A204.1 (cell line): ENCODE results near the gene DYNC1I1.

ENCODE experiments used
- FAIRE-seq: peaks from 2 replicates; lab custom pipeline; 2012; peaks lifted over from hg19 to GRCh38; lab: Jason Lieb, UNC

The DYNC1I1 gene

DNA sequence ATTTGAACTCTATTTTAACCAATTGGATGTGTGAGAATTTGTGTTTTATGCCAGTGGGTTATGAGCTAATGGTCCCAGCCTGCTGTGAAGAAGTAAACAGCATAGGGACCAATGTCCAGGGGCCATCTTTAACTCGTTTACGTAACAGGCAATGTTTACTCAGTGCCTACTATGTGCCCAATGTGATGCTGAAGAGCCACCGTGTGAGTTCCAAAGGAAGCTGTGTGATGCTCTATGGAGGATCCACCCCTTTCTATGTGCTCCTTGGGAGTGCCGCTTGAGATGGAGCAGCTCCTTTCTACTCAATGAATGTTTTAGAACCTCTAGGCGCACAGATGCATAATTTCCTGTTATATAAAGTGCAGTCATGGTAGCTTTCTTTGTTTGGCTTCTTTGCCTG, 21.3 kb downstream of the DYNC1I1 start:
- no peak for FAIRE-seq

DNA sequence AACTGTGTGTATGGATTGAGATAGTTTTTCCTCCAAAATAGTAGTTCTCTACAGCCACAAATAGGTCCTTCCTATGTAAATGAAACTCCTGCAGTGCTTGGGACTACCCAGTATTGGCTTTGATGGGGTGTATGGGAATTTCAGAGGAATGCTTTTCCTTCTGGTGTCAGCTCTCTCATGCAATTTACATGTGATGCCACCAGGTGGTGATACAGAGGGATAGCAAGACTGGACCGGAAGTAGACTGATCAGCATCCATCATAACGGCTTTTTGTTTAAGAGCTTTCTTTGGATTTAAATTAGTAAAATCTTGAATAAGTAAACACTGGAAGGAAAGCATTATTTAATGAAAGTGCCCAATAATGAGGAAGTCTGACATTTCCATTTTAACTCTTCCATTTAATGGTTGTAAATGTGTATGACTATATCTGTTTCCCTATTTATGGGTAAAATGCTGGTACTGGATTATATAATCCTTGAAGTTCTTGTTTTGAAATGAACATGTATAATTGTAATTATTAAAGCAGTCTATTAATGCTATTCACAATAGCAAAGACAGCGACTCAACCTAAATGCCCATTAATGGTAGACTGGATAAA, 22.7 kb downstream of the DYNC1I1 start:
- no peak for FAIRE-seq

DNA sequence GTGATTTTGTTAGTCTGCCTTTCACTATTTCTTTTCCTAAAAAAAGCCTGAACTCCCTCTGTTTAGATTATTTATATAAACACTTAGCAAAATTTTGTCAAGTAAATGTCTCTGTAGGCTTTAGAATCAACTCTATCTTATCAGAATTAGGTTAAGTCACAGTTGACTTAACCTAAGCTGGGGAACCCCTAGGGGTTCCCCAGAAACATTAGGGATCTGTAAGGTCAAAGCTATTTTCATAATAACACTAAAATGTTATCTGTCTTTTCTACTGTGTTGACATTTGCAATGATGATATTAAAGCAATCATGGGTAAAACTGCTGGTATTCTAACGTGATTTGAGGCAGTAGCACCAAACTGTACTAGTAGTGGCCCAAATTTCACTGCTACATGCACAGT, 24.3 kb downstream of the DYNC1I1 start:
- FAIRE-seq, result no peak

DNA sequence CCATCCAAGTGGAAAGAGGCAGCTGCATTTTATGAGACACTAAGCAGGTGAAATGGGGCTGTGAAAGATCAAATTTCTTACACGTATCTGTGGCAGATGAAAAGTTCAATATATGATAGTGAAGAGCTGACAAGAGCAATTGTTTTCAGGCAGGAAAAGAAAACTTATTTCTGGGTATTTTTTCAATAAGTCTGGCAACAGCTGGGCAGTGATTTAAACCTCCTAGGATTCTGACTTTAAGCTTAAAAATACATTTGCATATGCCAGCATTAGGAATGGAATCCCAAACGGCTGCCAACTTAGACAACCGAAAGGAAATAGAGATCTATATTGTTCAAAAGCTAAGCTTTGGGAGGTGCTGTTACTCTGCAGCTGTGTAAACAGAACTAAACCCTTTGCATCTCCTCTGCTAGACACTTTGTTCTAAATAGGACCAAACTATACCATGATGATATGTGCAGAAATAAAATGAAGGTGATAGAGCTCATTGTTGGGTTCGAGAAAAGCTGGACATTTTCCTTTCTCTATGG, 26.1 kb downstream of the DYNC1I1 start:
- no peak for FAIRE-seq

DNA sequence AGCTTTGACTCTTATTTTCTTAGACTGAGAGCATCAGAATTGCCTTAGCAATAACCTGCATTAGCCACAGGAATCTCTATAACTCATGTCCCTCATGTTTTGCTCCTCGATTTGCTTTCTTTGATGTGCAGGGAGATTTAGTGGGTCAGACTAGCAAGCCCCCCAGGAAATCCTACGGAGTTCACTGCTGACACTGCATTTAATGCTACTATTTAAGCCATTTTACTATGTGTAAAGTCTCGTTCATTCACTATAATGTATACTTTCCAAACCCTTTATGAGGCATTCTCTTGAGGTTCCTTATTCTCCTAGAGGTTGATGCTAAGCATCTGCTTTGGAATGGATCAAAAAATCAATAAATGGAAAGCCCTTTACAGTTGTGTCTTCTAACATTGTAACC, 28.4 kb downstream of the DYNC1I1 start:
- no peak for FAIRE-seq

DNA sequence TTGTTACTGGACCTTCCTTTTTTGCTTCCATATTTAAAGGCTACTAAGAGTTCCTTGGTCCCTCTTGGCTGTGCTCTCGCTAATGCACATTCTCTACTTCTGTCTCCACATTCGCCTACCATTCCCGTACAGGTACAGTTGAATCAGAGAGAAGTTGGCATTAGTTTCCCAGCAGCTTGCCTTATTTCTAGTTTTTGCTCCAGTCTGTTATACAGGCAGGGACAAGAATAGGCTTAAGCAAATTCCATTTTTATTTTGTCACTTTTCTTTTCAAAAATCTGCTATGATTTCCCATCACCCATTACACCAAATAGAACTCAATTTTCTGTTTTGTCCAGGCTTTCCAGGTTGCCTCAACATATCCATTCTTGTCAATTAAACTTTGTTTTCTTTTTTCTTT, 29.9 kb downstream of the DYNC1I1 start:
- FAIRE-seq, result no peak

DNA sequence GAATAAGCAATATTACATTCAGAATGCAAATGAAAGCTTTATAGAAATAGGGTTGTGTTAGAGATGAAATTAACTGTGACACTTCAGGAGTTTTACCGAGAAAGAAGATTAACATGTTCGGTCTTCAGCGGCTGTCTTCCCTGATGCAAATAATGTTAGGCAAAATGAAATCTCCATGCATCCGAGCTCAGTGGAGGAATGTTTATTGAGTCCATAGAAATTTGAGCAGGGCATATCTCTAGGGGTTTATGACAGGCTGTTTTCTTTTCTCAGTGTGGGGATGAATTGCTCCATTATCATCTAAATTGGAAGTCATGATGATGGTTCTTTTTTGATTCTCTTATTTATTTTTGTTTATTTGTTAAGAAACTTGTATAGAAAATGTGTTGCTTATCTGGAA, 31.7 kb downstream of the DYNC1I1 start:
- FAIRE-seq, result no peak

DNA sequence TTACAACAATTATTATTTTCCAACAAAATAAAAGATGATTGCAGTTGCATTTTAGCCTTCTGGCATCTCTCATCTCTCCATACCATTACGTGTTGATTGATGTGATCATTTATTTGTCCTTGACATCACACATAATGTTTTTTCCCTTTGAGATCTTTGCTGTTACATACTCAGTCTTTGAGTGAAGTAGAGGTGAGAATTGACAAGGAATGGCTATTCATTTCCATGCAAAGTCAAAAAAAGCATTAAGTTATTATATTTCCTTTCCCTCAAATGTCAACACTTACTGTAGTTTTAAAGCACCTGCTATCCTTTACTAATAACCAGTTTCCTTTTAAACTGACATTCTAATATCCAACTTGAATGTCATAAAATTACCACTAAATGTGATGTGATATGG, 33.6 kb downstream of the DYNC1I1 start:
- FAIRE-seq, result no peak

DNA sequence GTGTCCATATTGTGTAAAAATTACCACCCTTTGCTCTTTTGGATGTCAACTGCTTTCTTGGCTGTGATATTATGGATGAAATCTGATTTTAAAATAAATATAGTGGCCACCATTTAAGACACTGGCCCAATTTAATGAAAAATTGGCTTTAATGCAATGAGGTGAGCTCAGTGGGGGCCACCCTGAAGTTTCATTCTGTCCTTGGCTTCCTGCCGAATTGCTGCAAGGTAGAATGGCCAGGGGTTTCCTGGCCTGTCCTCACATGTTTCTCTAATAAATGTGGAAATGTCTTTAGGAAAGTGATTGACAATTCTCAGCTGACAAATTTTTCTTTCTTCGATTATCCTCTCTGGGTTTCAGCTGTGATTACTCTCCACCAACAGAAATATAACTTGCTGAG, 36.0 kb downstream of the DYNC1I1 start:
- no peak for FAIRE-seq

DNA sequence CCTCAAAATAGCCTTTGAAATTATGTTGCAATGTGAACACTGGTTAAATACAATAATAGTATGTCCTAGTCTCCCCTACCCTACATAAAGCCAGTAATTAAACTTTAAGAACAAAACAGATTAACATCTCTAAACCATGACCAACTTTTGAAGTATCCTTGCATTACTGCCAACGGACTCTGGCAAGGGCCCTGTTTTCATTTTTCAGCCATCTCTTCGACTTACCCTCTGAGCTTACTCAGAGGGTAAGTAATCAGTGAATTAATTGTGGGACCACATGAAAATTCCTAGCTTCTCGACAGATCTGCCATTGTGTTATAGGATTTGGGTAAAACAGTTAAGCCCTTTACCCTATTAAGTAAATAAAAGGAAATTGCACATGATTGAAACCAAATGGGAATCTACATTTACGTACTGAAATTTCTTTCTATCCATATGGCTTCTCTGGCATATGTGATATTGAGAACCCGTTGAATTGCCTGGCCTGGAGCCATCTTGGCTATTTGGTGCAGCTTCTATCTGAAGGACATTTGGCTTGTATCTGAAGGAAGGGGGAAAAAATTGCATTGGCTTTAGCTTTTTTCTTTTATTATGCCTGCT, 39.6 kb downstream of the DYNC1I1 start:
- no peak for FAIRE-seq

DNA sequence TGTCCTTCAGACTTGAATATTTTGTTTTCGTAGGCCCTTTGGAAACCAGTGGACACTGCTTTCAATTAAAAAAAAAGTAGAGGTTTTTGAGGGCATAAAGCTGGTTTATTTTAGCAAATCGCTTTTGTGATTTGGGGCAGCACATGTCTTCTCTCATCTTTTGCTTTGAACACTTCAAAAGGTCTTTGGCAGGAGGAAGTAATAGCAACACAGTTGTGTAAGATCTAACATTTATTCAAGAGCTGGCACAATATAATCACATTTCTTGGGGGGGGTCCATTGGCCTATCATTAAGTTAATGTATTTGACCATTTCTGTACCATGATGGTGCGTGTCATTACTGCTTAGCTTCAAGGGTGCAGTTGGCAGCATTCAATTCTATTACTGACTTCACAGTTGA, 42.4 kb downstream of the DYNC1I1 start:
- no peak for FAIRE-seq

DNA sequence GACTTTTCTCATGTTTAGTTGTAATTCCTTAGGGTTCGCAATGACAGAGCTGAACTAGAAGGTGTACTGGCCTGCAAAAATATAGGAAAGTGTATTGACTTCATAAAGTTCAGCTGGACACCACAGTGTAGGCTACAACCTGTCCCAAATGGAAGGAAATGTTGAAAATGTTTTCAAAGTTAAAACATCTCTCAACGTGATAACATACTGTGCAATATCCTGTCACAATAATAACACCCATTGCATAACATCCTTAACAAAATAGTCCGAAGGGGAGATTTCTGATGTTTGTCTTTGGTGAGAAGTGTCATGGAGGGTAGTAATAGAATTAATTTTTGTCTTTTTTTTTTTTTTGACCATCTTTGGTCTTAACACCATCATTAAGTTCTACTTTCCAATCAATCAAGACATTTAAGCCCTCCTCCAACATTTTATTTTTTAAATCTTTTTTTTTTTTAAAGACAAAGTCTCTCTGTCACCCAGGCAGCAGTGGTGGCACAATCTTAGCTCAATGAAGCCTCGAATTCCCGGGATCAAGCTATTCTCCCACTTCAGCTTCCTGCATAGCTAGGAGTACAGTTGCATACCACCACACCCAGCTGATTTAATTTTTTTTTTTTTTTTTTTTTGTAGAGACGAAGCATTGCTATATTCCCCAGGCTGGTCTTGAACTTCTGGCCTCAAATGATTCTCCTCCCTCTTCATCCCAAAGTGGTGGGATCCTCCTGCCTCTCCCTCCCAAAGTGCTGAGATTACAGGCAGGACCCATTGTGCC, 45.7 kb downstream of the DYNC1I1 start:
- FAIRE-seq, result no peak

DNA sequence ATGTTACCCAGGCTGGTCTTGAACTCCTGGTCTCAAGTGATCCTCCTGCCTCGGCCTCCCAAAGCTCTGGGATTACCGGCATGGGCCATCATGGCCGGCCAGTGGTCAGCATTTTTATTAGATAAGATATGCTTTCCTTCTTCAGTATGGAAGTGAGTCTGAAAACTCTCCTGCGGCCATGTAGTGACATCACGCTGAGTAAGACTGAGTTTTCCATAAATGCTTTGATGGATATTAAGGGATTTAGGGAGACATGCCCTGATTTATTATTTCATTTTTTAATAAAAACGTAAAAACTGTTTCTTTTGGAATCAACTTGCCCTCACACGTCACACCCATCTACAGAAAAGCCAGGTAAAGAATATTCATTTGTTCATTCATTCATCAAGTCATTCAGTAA, 48.4 kb downstream of the DYNC1I1 start:
- no peak for FAIRE-seq

DNA sequence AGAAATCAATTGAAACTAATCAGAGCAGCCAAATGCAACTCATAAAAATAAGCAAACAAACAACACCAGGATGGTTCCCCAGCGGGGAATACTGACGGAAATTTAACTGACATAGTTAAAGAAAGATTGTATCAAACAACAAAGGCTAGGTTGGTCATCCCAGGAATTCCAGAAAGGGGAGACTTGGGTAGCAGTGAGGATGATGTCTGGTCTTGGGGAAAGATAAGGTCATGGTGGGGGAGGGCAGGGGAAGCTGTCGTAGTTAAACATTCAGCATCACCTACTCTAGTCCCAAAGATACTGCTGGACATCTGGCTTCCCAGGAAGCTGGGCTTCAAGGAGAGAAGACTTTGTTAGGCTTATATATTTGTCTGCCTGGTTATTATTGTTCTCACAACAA, 50.4 kb downstream of the DYNC1I1 start:
- FAIRE-seq, result no peak

DNA sequence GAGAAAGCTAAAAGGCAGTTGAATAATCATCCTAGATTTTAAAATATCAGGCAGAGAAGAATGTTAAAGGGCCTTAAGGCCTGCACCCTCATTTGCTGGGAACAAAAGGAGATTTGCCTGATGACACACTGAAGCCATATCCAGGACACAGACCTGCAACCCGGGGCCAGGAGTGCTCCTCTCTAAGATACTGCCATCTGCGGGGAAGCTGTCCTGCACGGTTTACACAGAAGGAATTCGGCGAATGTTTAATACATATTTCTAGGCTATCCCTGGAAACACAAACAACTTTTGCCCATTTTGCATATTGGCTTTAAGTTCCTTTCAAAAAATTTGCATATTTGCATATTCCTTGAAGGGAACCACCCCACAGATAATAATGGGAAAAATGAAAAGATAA, 52.3 kb downstream of the DYNC1I1 start:
- no peak for FAIRE-seq

DNA sequence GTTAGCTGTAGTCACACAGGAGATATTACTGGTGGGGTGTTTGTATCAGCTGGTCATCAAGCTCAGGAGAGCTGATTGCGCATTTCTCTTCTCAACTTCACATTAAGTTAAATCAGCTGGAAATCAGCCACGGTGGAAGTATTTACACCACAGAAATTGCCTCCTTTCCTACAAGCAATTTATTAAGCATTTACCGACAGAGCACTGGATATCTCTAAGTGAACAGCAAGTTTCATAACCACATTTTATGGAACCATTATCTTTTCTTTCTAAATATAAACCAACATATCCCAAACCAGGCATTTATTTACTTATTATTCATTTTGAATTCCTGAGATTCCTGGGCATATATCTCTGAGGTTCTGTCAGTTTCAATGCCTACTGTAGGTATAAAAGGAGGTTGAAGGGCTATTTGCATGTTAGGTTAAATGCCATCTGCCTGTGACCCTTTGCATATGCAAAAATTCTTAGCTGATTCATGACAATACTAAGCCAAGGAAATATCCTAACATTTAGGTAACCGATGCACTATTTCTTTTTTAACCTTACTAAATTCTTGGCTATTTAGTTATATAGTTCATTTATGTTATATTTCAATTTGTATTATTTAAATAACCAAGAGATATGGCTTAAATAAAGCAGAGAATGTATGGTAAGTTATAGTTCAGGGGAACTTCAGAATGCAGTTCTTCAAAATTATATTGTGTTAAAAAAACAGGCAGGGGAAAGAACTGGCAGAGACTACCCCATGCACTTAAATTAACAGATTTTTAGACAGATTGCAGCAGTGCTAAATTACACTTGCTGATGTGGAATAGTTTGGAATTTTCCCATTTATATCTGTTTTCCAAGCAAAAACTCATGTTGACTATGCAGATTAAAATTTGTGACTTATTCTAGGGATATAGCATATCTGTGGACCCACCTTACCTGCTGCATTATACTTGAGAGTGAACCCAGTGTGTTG, 56.8 kb downstream of the DYNC1I1 start:
- FAIRE-seq, result no peak

DNA sequence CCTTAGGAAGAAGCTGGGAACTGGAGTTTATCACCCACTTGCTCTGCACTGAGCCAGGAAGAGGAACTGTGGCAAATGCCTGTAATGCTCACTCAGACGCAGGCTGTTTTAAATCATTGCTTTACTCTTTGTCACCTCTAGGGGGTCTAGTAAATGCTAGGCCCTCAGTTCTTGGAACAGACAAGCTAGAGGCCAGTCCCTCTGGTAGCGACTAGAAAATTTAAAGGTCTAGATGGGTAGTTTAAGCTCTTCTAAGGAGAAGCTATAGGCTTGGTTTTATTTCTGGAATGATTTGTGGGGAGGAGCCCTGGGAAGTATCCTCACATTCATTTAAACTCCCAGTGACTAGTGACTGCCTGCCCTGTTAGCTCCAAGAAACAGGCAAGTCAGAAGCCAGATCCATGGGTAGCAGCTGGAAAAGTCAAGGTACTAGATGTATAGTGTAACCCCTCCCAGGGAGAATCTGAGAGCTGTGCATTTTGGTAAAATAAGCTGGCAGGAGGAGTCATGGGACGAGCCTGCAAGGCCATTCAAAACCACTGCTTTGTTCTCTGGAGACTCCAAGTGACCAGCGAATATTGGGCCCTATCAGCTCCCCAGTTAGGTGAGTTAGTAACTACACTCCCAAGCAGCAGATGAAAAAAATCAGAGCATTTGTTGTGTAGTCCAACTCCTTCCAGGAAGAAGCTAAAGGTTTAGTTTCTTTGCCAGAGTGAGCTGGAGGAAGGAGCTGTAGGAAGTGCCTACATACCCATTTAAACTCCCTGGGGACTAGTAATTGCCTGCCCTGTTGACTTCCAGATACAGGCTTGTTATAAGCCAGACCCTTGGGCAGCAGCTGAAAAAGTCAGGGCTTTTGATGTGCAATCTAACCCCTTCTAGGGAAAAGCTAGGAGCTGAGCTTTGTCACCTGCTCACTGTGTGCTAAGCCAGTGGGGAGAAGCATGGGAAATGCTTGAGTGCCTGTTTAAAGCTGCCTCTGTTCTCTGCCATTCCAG, 68.9 kb downstream of the DYNC1I1 start:
- no peak for FAIRE-seq

DNA sequence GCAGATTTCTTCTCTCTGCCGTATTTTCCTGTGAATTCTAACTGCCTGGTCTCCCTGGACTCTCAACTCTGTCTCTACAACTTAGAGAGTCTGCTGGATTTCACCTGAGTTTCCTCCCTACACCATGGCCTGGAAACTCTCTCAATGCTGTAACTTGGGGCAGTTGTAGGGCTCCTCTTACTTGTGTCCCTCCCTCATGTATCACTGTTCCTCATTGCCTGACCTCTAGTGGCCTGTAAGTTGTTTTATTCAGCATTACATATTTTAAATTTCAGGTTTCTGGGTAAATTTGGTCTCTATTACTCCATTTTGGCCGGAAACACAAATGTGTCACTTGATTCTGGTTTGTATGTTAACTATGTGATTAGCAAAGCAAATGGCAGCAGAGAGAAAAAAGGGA, 70.9 kb downstream of the DYNC1I1 start:
- FAIRE-seq, result no peak

DNA sequence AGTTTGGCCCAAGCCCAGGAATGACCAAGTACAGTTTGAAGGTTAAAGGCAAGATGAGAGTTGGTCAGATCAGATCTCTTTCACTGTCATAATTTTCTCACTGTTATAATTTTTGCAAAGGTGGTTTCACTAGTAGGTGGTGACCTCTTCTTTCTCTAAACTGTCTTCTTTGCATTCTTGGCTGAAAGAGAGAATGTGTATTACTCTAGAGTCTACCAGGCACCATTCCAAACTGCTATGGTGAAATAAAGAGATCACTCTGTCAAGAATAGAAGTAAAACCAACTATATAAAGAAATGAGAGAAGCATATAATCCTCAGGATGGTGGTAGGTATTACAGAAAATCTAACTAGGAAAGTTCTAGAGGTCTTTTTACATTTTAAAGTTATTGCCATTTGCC, 72.7 kb downstream of the DYNC1I1 start:
- FAIRE-seq, result no peak

DNA sequence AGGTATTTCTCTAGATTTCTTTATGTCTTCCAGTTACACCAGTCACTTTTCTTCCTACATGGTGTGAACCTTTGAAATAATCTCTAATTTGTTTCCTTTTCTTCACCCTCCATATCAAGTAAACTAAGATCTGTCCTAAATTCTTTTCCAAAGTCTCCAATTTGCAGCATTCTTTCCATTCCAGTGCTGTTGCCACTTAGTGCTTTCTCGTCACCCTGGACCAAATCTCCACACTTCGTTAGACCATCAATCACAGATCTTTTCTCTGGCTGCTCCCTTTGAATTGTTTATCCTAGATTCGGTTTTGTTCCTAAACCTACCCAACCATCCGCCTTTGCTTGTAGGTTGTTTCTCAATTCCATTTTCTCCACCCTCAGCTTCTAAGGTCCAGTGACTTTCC, 74.7 kb downstream of the DYNC1I1 start:
- FAIRE-seq, result no peak

DNA sequence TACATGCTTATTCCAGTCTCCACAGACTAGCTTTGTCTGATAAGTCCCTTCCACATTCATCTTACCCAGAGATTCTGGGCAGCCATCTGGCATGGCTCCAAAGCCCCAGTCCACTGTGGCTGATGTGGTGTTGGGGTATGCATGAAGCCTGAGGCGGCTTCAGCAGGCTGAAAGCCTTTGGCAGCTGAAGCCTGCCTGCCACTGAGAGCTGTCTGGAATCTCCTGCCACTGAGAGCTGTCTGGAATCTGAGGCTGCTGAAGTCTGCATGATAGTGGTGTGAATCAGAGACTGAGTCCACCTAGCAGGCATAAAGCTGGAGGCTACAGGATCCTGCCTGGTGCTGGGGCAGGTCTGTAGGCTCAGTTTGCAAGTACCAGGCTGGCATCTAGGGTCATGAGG, 87.1 kb downstream of the DYNC1I1 start:
- no peak for FAIRE-seq
